ENCODE results near the gene DEGS2. TPM values are rescaled to one million over a fixed set of nuclear protein-coding genes. Genes with fewer than 3 reads are reported as not detected.

DEGS2 gene
- total RNA-seq, 1 donor from 2014 or later, result not detected

DNA sequence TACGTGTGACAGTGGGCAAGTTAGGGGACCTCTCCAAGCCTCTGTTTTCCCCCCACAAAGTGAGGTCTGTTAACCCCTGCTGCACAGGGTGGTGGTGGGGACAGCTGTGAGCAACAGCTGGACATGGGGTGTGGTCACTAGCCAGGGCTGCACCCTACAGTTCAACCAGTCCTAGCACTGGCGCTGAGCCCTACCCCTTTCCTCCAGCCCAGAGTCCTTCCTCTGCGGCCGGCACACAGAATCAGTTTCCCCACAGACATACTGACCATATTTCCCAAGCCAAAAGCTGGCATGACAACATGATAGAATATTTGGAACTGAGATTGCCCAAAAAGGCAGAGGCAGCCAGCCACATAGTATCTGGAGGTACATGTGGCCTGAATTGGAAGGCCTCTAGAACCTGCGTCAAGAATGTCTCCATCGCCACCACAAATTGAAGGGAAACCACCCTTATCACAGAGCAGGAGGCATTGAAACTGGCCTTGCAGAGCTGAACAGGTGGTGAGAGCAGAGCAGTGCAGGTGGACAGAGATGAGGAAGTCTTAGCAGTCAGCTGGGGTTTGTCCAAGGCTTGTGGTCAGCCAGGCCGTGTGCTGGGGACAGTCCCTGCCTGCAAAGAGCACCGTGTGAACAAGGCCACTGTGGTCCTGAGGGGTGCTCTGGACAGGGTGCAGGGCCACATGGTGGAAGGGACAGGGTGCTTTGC, 21.2 kb downstream of the DEGS2 start:
- Mint-ChIP-seq H3K9me3 (no peaks in the 10 kb centered on the region), H3K4me1 (peaks cover 8% of the 10 kb centered on the region), H3K27me3 (ENCODE audit: low read depth) (no peaks in the 10 kb centered on the region), H3K36me3 (ENCODE audit: low read depth) (peaks cover 2% of the 10 kb centered on the region), H3K27ac (ENCODE audit: unreplicated experiment) (no peak overlapping the region), H3K4me3 (no peak overlapping the region)
- no peak for DNase-seq (ENCODE audit: low read depth, low spot score)
- TF ChIP-seq, protein P1, sequence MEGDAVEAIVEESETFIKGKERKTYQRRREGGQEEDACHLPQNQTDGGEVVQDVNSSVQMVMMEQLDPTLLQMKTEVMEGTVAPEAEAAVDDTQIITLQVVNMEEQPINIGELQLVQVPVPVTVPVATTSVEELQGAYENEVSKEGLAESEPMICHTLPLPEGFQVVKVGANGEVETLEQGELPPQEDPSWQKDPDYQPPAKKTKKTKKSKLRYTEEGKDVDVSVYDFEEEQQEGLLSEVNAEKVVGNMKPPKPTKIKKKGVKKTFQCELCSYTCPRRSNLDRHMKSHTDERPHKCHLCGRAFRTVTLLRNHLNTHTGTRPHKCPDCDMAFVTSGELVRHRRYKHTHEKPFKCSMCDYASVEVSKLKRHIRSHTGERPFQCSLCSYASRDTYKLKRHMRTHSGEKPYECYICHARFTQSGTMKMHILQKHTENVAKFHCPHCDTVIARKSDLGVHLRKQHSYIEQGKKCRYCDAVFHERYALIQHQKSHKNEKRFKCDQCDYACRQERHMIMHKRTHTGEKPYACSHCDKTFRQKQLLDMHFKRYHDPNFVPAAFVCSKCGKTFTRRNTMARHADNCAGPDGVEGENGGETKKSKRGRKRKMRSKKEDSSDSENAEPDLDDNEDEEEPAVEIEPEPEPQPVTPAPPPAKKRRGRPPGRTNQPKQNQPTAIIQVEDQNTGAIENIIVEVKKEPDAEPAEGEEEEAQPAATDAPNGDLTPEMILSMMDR (conservative IDR thresholded peaks at IDR 0.05), result no peak

DNA sequence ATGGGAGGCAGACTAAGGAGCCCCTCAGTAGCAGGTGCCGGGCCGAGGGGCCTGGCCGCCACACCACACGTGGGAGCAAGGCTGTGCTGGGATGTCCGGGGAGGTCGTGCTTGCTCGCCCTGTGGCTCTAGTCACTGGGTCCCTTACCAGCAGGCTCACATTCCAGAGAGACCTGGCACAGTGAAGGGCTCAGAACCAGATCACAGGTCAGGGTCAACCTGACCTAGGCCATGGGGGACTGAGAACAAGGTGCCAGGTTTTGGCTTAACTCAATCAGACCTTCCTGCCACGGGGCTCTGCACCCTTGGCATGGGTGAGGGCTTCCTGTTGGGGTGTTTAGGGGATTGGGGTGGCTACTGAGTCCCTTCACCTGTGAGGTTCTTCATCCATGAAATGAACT, 22.3 kb downstream of the DEGS2 start:
- no peaks in the 10 kb centered on the region for H3K27me3 Mint-ChIP-seq (ENCODE audit: low read depth)
- peaks cover 8% of the 10 kb centered on the region for H3K4me1 Mint-ChIP-seq
- no peak overlapping the region for H3K27ac Mint-ChIP-seq (ENCODE audit: unreplicated experiment)

DNA sequence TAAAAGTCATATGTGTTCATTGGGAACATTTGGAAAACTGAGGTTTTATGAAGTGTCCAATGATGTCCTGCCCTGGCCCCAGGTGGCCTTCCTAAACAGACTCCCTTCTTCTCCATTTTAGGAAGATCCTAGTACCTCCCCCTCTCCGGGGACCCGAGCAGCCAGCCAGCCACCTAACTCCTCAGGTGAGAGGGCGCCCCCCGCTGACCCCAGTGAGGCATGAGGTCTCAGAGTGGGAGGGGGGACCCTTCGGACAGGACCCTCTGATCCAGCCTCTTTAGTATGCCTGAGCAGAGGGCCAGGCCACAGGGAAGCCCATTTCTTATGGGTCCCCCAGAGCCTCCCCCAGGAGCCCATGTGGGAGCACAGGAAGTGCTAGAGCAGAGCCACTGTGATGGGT, 23.7 kb downstream of the DEGS2 start:
- TF ChIP-seq, protein P1 (conservative IDR thresholded peaks at IDR 0.05), result no peak
- Mint-ChIP-seq H3K4me1 (peaks cover 6% of the 10 kb centered on the region), H3K4me3 (no peak overlapping the region), H3K27ac (ENCODE audit: unreplicated experiment) (no peak overlapping the region), H3K36me3 (ENCODE audit: low read depth) (peaks cover 5% of the 10 kb centered on the region), H3K27me3 (ENCODE audit: low read depth) (no peaks in the 10 kb centered on the region), H3K9me3 (no peaks in the 10 kb centered on the region)
- no peak for DNase-seq (ENCODE audit: low read depth, low spot score)

More for the DNA sequence above, 22.3 kb downstream of the DEGS2 start:
- no peak for DNase-seq (ENCODE audit: low read depth, low spot score)
- Mint-ChIP-seq H3K9me3 (no peaks in the 10 kb centered on the region), H3K4me3 (no peak overlapping the region), H3K36me3 (ENCODE audit: low read depth) (peaks cover 2% of the 10 kb centered on the region)
- TF ChIP-seq, protein P1 (conservative IDR thresholded peaks at IDR 0.05), result no peak

DNA sequence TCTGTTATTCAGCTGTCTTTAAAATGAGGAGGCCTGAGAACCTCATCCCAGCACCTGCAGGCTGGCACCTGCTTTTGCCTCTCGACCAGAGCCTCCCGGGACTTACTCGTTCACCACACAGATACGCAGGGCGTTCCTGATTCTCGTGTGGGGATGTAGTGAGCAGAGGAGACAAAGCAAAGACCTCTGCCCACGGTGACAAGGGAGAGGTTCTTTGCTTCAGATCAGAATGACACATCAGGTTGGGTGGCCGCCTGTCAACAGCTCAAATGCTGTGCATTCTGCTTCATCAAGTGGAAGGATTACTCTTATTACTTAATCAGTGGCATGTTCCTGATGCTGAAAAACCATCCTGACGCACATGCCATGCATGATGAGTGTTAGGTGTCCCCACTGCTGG, 24.4 kb downstream of the DEGS2 start:
- H3K36me3 Mint-ChIP-seq (ENCODE audit: low read depth), result peaks cover 6% of the 10 kb centered on the region
- H3K27ac Mint-ChIP-seq (ENCODE audit: unreplicated experiment), result no peak overlapping the region
- no peaks in the 10 kb centered on the region for H3K9me3 Mint-ChIP-seq
- no peak overlapping the region for H3K4me3 Mint-ChIP-seq
- TF ChIP-seq, protein P1 (conservative IDR thresholded peaks at IDR 0.05), result no peak
- H3K27me3 Mint-ChIP-seq (ENCODE audit: low read depth), result no peaks in the 10 kb centered on the region
- H3K4me1 Mint-ChIP-seq, result no peaks in the 10 kb centered on the region
- no peak for DNase-seq (ENCODE audit: low read depth, low spot score)

DNA sequence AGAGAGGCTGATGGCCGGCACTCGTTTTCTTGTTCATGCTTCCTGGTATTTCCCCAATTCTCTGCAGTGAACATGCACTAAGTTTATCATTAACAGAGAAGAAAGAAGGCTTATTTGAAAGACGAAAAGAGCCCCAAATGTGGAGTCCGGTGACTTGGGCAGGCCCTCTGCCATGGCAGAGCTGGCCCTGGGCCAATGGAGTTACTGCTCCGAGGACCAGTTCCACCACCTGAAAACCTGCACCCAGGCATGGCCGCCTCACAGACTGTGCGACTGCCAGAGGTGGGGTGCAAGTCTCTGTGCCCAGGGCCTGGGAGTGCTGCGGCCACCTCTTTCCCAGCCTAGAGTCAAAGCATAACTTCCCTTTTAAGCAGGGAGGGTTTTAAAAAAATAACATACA, 24.9 kb downstream of the DEGS2 start:
- DNase-seq (ENCODE audit: low read depth, low spot score), result no peak
- Mint-ChIP-seq H3K9me3 (no peaks in the 10 kb centered on the region), H3K4me3 (no peak overlapping the region), H3K27me3 (ENCODE audit: low read depth) (no peaks in the 10 kb centered on the region), H3K36me3 (ENCODE audit: low read depth) (peaks cover 6% of the 10 kb centered on the region), H3K4me1 (no peaks in the 10 kb centered on the region), H3K27ac (ENCODE audit: unreplicated experiment) (no peak overlapping the region)
- TF ChIP-seq, protein P1 (conservative IDR thresholded peaks at IDR 0.05), result no peak
